Smooth muscle cell (in vitro differentiated cells): Measurements from ENCODE around the gene MEP1A. TPM values are rescaled to one million over a fixed set of nuclear protein-coding genes. Genes with fewer than 3 reads are reported as not detected.
"Not testable (repeated sequence)": the region's sequence is repeated elsewhere in the genome, so short reads cannot be mapped to it uniquely, and the experiment has no call there.

Source experiments
- DNase-seq: peaks from one replicate; lab custom pipeline; 2025; ENCODE audit not compliant: unreplicated experiment; lab: John Stamatoyannopoulos, UW
- H2AFZ ChIP-seq: fragments of 200-600 bp; sonication (generic); 2 replicates; pipeline ENCODE4 v1.6.0; 2016; ENCODE audit warnings: antibody characterized with exemption, low read depth, mild to moderate bottlenecking
- H3F3A ChIP-seq: fragments of 200-600 bp; sonication (generic); 2 replicates; pipeline ENCODE4 v1.6.0; 2017; ENCODE audit warnings: antibody characterized with exemption, low read depth
- H3K27ac ChIP-seq: fragments of 200-600 bp; sonication (generic); 2 replicates; pipeline ENCODE4 v1.5.1; 2016; ENCODE audit warnings: low read depth, mild to moderate bottlenecking
- H3K27me3 ChIP-seq: fragments of 200-600 bp; sonication (generic); 2 replicates; pipeline ENCODE4 v1.6.1; 2016; ENCODE audit warnings: low read depth, mild to moderate bottlenecking
- H3K36me3 ChIP-seq: fragments of 200-600 bp; sonication (generic); 2 replicates; pipeline ENCODE4 v1.5.1; 2016; ENCODE audit warnings: low read depth
- H3K4me1 ChIP-seq: fragments of 200-600 bp; sonication (generic); 2 replicates; pipeline ENCODE4 v1.5.1; 2016; ENCODE audit warnings: low read depth
- H3K4me2 ChIP-seq: fragments of 200-600 bp; sonication (generic); 2 replicates; pipeline ENCODE4 v1.6.0; 2016; ENCODE audit warnings: mild to moderate bottlenecking
- H3K4me3 ChIP-seq: fragments of 200-600 bp; sonication (generic); 2 replicates; pipeline ENCODE4 v1.5.1; 2016; ENCODE audit warnings: mild to moderate bottlenecking
- H3K79me2 ChIP-seq: fragments of 200-600 bp; sonication (generic); 2 replicates; pipeline ENCODE4 v1.6.0; 2016; ENCODE audit warnings: low read depth, mild to moderate bottlenecking
- H3K9ac ChIP-seq: fragments of 200-600 bp; sonication (generic); 2 replicates; pipeline ENCODE4 v1.6.0; 2016; ENCODE audit warnings: low read depth
- H3K9me3 ChIP-seq: fragments of 200-600 bp; sonication (generic); replicated peaks from 2 replicates; pipeline ENCODE4 v1.5.1; 2016; ENCODE audit warnings: low read depth
- H4K20me1 ChIP-seq: fragments of 200-600 bp; sonication (generic); 2 replicates; pipeline ENCODE4 v1.6.0; 2016; ENCODE audit warnings: low read depth
- WGBS: methylation state at CpG from one replicate; pipeline ENCODE4 v1.1.7; 2016; ENCODE audit warnings: low lambda C conversion rate; 5-methylcytosine and 5-hydroxymethylcytosine counted together
- polyA plus RNA-seq: library from polyadenylated mRNA; unstranded; fragments of >200 nt; fragmentation: Nextera tagmentation; extraction: Ambion mirVana; gene quantifications from 2 replicates; pipeline ENCODE4 v1.2.1, GENCODE V29; 2016
- total RNA-seq: library from RNA; depleted of rRNA; stranded (reverse); fragments of >200 nt; gene quantifications from 2 replicates; pipeline ENCODE4 v1.2.3, GENCODE V29; 2014
- TF ChIP-seq, protein P1 (sequence below): fragments of 200-600 bp; sonication (generic); IDR thresholded peaks from 2 replicates; pipeline ENCODE4 v1.5.1; 2017; ENCODE audit warnings: borderline replicate concordance, mild to moderate bottlenecking, antibody characterized with exemption; ENCODE audit not compliant: insufficient read depth, poor library complexity, severe bottlenecking

Gene MEP1A
- total and polyA plus RNA-seq, 2 experiments from 2014 or later = not detected

DNA sequence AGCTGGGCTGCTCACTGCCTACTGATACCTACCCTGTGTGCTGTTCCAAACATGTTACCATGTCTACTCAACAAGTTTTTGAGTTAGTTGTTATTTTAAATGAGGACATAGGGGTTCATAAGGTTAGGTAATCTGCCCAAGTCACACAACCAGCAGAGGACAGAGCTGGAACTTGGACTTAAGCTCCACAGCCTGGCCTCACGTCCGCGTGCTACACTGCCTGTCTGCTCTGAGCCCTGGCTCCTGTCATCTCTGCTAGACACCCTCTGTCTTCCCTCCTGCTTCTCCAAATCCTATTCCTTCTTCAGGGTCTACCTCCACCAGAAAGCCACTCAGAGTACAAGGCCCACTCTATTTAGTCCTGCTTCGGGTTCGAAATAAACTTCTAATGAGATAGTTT is 28.2 kb upstream of the MEP1A start:
- H2AFZ ChIP-seq = no peak overlapping the region
- H3K27ac ChIP-seq = no peak overlapping the region
- TF ChIP-seq, protein P1, sequence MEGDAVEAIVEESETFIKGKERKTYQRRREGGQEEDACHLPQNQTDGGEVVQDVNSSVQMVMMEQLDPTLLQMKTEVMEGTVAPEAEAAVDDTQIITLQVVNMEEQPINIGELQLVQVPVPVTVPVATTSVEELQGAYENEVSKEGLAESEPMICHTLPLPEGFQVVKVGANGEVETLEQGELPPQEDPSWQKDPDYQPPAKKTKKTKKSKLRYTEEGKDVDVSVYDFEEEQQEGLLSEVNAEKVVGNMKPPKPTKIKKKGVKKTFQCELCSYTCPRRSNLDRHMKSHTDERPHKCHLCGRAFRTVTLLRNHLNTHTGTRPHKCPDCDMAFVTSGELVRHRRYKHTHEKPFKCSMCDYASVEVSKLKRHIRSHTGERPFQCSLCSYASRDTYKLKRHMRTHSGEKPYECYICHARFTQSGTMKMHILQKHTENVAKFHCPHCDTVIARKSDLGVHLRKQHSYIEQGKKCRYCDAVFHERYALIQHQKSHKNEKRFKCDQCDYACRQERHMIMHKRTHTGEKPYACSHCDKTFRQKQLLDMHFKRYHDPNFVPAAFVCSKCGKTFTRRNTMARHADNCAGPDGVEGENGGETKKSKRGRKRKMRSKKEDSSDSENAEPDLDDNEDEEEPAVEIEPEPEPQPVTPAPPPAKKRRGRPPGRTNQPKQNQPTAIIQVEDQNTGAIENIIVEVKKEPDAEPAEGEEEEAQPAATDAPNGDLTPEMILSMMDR = no peak
- no peaks in the 10 kb centered on the region for H3K9me3 ChIP-seq
- H3K4me3 ChIP-seq = no peak overlapping the region
- no peaks in the 10 kb centered on the region for H3K4me1 ChIP-seq
- H4K20me1 ChIP-seq = no peaks in the 10 kb centered on the region
- no peak overlapping the region for H3K4me2 ChIP-seq
- peaks cover 3% of the 10 kb centered on the region for H3K27me3 ChIP-seq
- H3K79me2 ChIP-seq = no peaks in the 10 kb centered on the region
- no peak overlapping the region for H3K9ac ChIP-seq
- WGBS = 92% methylated on average over 5 of the region's 5 CpGs
- H3F3A ChIP-seq = no peaks in the 10 kb centered on the region
- no peak for DNase-seq
- no peaks in the 10 kb centered on the region for H3K36me3 ChIP-seq

DNA sequence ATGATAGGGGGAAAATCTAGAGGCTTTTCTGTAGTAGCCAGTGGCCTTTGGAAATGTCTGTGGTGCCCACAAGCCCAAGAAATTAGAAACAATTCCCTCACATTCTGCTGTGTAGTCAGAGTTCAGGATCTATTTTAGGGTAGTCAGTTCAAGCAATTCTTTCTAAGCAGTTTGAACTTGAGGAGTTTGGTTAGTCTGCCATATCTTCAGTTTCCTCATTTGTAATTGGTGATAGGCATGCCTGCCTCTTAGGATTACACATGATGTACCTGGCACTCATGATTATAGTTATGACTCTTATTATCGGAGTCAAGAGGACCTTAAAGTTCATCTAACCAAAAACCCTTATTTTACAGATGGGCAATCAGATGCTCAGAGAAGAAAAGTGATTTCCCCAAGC is 21.2 kb upstream of the MEP1A start:
- Histone ChIP-seq H3K9me3 (no peaks in the 10 kb centered on the region), H3K4me1 (no peaks in the 10 kb centered on the region), H3K79me2 (no peaks in the 10 kb centered on the region), H4K20me1 (no peaks in the 10 kb centered on the region), H3K27ac (no peak overlapping the region), H3K4me2 (no peak overlapping the region), H3K27me3 (no peaks in the 10 kb centered on the region), H3K9ac (no peak overlapping the region), H2AFZ (no peak overlapping the region), H3K4me3 (no peak overlapping the region), H3F3A (no peaks in the 10 kb centered on the region), H3K36me3 (no peaks in the 10 kb centered on the region)
- 96% methylated on average over 1 of the region's 1 CpG for WGBS
- TF ChIP-seq, protein P1 = no peak
- DNase-seq = no peak

DNA sequence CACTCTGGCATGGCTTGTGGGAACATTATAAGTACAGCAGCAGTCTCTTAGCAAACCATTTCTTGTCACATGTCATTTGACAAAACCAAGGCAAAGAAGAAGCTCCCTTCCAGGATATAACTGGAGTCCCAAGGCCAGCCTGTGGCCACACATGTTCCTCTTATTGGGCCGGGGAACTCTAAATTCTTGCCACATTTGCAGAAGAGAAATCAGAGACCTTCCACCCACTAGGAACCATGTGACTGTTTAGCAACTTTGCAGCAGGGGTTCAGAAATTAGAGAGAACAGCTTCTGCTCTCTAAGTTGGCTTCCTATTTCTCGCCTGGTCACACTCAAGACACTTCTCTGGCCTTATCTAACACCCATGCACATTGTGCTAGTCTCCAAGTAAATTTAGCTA is 20.4 kb upstream of the MEP1A start:
- H3K27ac ChIP-seq = no peak overlapping the region
- H3K36me3 ChIP-seq = no peaks in the 10 kb centered on the region
- no peaks in the 10 kb centered on the region for H3K9me3 ChIP-seq
- WGBS = 85% methylated on average over 2 of the region's 2 CpGs
- no peaks in the 10 kb centered on the region for H4K20me1 ChIP-seq
- H3F3A ChIP-seq = no peaks in the 10 kb centered on the region
- TF ChIP-seq, protein P1 = no peak
- H3K4me3 ChIP-seq = no peak overlapping the region
- H3K79me2 ChIP-seq = no peaks in the 10 kb centered on the region
- DNase-seq = no peak
- no peaks in the 10 kb centered on the region for H3K4me1 ChIP-seq
- no peak overlapping the region for H3K9ac ChIP-seq
- H3K27me3 ChIP-seq = no peaks in the 10 kb centered on the region
- H2AFZ ChIP-seq = no peak overlapping the region
- H3K4me2 ChIP-seq = no peak overlapping the region

DNA sequence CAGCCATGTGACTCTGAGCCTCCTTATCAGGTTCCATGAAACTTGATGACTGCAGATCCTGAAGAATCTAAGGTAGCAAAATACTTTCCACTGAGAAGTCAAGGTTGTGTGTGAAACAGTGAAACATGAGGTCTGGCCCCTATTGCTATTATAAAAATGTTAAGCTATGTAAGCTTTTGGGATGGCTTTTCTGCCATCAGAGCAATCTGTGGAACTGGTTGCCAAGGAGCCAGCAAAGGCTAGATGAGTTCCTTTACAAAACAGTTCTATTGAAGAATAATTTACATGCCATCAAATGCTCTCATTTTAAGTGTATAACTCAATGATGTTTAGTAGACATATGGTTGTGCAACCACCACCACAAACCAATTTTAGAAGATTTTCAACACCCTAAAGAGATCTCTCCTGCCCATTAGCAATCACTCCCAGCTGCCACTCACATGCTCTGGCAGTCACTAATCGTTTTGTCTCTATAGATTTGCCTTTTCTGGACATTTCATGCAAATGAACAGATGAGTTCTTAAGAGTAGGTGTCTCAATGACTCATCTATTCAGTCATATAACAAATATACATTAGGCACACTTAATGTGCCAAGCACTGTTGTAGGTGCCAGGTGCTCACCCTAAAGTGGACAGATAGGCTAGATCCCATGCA is 19.9 kb upstream of the MEP1A start:
- Histone ChIP-seq H3K4me1 (no peaks in the 10 kb centered on the region), H3K36me3 (no peaks in the 10 kb centered on the region), H3K4me2 (no peak overlapping the region), H3K27ac (no peak overlapping the region), H4K20me1 (no peaks in the 10 kb centered on the region), H3K9ac (no peak overlapping the region), H3K9me3 (no peaks in the 10 kb centered on the region), H3K79me2 (no peaks in the 10 kb centered on the region), H2AFZ (no peak overlapping the region), H3K4me3 (no peak overlapping the region), H3K27me3 (no peaks in the 10 kb centered on the region), H3F3A (no peaks in the 10 kb centered on the region)
- no peak for DNase-seq
- TF ChIP-seq, protein P1 = no peak
- 80% methylated on average over 1 of the region's 1 CpG for WGBS

DNA sequence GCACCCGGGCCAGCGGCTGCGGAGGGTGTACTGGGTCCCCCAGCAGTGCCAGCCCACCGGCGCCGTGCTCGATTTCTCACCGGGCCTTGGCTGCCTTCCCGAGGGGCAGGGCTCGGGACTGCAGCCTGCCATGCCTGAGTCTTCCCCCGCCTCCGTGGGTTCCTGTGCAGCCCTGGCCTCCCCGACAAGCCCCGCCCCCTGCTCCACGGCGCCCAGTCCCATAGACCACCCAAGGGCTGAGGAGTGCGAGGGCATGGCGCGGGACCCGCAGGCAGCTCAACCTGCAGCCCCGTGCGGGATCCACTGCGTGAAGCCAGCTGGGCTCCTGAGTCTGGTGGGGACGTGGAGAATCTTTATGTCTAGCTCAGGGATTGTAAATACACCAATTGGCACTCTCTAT is 18.5 kb upstream of the MEP1A start:
- H3K27me3 ChIP-seq, H3K9ac ChIP-seq, H3K4me3 ChIP-seq, H2AFZ ChIP-seq, H3K4me2 ChIP-seq, H3F3A ChIP-seq, H3K4me1 ChIP-seq, H3K9me3 ChIP-seq, H4K20me1 ChIP-seq, DNase-seq, H3K36me3 ChIP-seq, H3K79me2 ChIP-seq, H3K27ac ChIP-seq: not testable (repeated sequence)
- WGBS = 96% methylated on average over 14 of the region's 24 CpGs
